Caki2 (cell line): ENCODE measurements around the gene CRYBB3. TPM values are rescaled to one million over a fixed set of nuclear protein-coding genes. Genes with fewer than 3 reads are reported as not detected.
"Not testable (repeated sequence)": the region's sequence is repeated elsewhere in the genome, so short reads cannot be mapped to it uniquely, and the experiment has no call there.

Experiments
- DNase-seq: peaks from one replicate; pipeline ENCODE4 v3.0.0-alpha.2; 2015; ENCODE audit warnings: low read depth
- in situ Hi-C: cut with HindIII; loops from 2 replicates; pipeline ENCODE4 v1.10.0; 2016; ENCODE audit warnings: low sequenced_read_pairs, low pct_unique_long_range_greater_than_20kb, mixed read lengths
- total RNA-seq: library from RNA; depleted of rRNA; stranded (reverse); fragments of >200 nt; shearing (Covaris generic); gene quantifications from 2 replicates; pipeline ENCODE4 v1.2.3, GENCODE V29; 2014; ENCODE audit warnings: low replicate concordance

CRYBB3 gene
- total RNA-seq, 1 experiment from 2014 or later = not detected

DNA sequence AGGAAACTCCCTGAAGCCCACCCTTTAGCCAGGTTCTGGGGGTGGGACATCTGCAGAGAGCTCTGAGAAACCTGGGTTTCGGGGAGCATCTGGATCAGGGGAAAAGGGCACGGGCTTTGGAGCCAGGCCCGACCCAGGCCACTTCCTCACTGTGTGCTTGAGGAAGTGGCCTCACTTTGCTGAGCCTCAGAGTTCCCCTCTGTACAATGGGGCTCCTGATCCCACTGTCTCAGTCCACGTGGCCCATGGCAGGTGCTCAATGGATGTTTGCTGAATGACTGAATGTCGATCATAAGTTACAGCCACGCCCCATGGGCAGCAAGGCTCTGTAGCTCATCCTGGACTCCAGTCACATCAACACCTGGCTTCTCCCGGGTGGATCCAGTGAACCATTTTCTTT, 1.3 kb downstream of the CRYBB3 start:
- DNase-seq = no peak
- in situ Hi-C loops = no loop called here

DNA sequence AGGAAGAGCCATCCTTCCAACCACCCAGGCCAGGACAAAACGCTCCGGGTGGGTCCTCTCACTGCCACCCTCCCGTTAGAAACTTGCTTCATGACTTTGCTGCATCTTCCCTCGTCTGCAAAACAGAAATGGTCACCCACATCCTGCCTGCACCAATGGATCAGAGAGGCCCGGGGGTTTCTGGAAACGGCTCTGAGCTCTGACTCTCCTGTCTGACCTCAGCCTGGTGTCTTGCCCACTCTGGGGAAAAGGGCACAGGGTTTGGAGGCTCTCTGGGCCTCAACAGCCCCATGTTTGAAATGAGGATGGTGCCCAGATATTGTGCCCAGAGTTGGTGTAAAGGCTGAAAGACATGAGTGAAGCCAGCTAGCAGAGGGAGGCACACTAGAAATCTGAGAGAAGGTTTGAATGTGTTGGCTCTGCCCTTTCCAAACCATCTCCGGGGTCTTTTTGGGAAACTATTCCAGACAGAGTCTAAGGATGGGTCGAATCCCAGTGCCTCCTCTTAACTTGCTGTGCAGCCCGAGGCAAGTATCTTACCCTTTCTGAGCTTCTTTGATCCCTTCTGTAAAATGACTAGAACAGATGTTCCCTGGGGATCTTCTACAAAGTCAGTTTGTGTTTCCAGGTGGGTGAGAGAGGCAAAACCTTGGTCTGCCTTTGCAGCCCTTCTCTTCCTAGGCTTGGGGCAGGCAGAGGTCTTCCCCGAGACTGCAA, 2.1 kb downstream of the CRYBB3 start:
- no peak for DNase-seq
- in situ Hi-C loops = no loop called here

DNA sequence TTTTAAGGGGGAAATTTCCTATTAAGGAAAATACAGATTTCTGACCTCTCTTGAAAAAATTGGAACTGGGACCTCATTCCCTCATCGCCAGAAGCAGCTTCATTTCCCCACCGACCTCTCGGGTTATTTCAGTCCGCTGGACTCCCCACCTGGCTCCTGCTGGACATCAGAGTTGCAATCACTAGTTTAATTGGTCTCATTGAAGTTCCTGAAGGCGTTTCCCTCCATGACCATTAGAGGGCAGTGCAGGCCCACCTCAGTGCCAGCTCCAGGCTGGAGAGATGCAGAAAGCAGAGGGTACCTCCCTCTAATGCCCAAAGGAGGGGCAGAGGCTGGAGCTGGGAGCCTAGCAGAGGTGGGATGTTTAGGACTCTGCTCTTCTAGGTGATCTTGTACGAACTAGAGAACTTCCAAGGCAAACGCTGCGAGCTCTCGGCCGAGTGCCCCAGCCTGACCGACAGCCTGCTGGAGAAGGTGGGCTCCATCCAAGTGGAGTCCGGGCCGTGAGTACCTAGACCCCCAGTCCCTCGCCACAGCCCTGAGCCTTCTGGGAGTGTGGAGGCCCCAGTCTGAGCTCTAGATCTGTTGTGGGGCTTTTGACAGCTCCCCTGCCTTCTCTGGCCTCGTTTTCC, 2.7 kb downstream of the CRYBB3 start:
- in situ Hi-C loops = no loop called here

GRCh38 chr22:25203082-25203481, 3.4 kb downstream of the CRYBB3 start:
- in situ Hi-C loops = no loop called here
- no peak for DNase-seq

More for the DNA sequence above, 2.7 kb downstream of the CRYBB3 start:
- peak; percentile 56 for DNase-seq

GRCh38 chr22:25204547-25204946, 4.9 kb downstream of the CRYBB3 start:
- in situ Hi-C loops, DNase-seq: not testable (repeated sequence)

GRCh38 chr22:25205847-25206246, 6.2 kb downstream of the CRYBB3 start:
- no peak for DNase-seq
- in situ Hi-C loops = no loop called here

GRCh38 chr22:25206998-25207397, 7.3 kb downstream of the CRYBB3 start:
- in situ Hi-C loops = no loop called here
- no peak for DNase-seq

- in situ Hi-C loops = no loop called here
- no peak for DNase-seq
Observed at GRCh38 chr22:25207553-25208157, 8.0 kb downstream of the CRYBB3 start.

- DNase-seq = no peak
- in situ Hi-C loops = no loop called here
Observed at GRCh38 chr22:25208328-25208727, 8.7 kb downstream of the CRYBB3 start.

- in situ Hi-C loops = no loop called here
- no peak for DNase-seq
Observed at GRCh38 chr22:25208743-25209505, 9.3 kb downstream of the CRYBB3 start.

GRCh38 chr22:25210793-25211192, 11.1 kb downstream of the CRYBB3 start:
- DNase-seq = no peak
- in situ Hi-C loops = no loop called here

DNA sequence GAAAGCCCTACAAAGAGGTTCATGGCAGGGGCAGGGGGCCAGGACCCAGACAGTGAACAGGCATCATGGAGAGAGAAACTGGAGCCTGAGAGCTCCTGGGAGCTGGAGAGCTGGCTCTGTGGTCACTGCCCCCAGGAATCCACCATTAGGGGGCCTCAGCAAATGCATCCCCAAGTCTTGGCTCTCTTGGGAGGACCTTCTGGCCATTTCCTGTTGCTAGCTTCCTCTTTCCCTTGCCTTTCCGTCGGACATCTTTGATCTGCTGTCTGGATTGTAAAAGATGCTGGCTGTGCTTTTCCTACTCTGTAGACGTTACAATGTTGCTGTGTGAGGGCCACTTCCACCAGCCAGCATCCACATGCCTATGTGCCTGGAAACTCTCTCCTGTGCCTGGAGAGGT, 12.7 kb downstream of the CRYBB3 start:
- in situ Hi-C loops = no loop called here

GRCh38 chr22:25213221-25213620, 13.6 kb downstream of the CRYBB3 start:
- in situ Hi-C loops = no loop called here
- no peak for DNase-seq

More for the DNA sequence above, 12.7 kb downstream of the CRYBB3 start:
- DNase-seq = no peak

DNA sequence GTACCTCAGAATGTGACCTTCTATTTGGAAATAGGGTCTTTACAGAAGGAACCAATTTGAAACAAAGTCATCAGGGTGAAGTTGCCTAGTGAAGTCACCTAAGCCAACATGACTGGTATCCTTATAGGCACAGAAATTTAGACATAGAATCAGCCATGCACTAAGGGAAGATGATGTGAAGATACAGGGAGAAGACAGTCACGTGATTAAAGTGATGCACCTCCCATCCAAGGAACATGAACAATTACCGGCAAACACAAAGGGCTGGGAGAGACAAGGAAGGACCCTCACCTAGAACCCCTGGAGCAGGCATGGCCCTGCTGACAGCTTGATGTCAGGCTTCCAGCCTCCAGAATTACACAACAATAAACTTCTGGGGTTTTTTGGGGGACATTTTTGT, 16.6 kb downstream of the CRYBB3 start:
- in situ Hi-C loops = no loop called here
- DNase-seq = no peak

DNA sequence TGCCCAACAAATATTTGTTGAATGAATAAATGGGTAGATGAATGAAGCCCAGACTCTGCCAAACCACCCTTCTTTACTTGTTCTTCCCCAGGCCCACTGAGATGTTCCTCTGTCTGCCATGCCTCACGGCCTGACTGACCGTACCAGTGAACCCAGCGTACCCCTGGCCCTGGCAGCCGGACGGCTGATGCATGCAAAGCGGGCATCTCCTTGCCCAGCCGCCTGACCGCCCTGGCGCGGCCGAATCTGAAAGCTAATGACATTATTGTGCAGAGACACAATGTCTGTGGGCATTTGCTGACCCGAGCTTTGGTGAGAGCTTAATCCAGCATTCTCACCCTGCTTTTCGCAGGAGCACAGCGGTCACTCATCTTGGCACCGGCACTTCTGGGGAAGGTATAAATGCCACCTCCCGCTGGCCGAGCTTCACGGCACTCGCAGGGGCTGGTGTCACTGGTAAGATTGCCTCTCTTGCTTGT, 19.6 kb downstream of the CRYBB3 start, which contains the start of gene CRYBB2:
TSS of gene CRYBB2 (plus strand) at position 429 of the 479 bp plus-strand sequence. CDS start 1,791 bp downstream, outside the sequence.
- DNase-seq = no peak
- in situ Hi-C loops = no loop called here

- in situ Hi-C loops = no loop called here
- DNase-seq = no peak
Observed at GRCh38 chr22:25219948-25220442, 20.3 kb downstream of the CRYBB3 start.

DNA sequence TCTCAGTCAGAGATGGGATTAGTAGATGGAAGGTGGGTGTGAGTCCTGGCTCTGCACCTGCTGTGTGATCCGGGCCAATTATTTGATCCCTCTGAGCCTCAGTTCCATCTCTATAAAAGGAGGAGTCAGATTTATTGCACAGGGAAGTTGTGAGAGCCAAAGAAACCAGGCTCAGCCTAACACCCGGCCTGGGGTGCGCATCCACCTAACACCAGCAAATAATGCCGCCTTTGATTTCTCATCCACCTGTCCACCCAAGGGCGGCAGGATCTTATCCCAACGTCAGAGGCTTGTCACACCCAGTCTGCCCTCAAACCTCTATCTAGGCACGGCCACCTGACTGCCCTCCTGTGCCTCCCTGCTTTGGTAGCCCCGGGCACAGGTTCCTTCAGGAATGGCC, 22.1 kb downstream of the CRYBB3 start:
- DNase-seq = no peak
- in situ Hi-C loops = no loop called here

GRCh38 chr22:25223269-25223850, 23.7 kb downstream of the CRYBB3 start:
- DNase-seq = no peak
- in situ Hi-C loops = no loop called here
